ENCODE measurements around the gene PLEKHN1. TPM values are rescaled to one million over a fixed set of nuclear protein-coding genes. Genes with fewer than 3 reads are reported as not detected.

Gene PLEKHN1
- total and polyA plus RNA-seq, 2 donors (not counting 3 experiments of a cell fraction or from before 2014, with no cell fraction given): 0.29 to 0.88 TPM

- no peaks in the 10 kb centered on the region for H3K4me1 ChIP-seq (ENCODE audit: control insufficient read depth, extremely low read depth, insufficient read depth, low read length)
- H3K4me3 ChIP-seq (replicated peaks in 1 of 3; ENCODE audit: insufficient read depth in 1 of 3, low read depth in 1 of 3, low read length in 3 of 3): no peak overlapping the region
- H3K9ac ChIP-seq (replicated peaks; ENCODE audit: extremely low read depth, insufficient read depth, low read length): no peak overlapping the region
- H3K4me2 ChIP-seq (ENCODE audit: insufficient read depth, low read length): no peak overlapping the region
- TF ChIP-seq POLR2A (IDR thresholded peaks at IDR 0.05; ENCODE audit: low read depth, low read length) (no peak), EZH2 (IDR thresholded peaks at IDR 0.05; ENCODE audit: borderline replicate concordance, low read depth, low read length, severe bottlenecking) (no peak), JUN (IDR thresholded peaks at IDR 0.05; ENCODE audit: borderline replicate concordance, insufficient read depth, insufficient read length, low read depth) (no peak), CTCF (IDR thresholded peaks at IDR 0.05; ENCODE audit: extremely low read depth in 1 of 2, insufficient read depth in 1 of 2, low read depth in 1 of 2, low read length in 2 of 2) (no peak), MYC (IDR thresholded peaks at IDR 0.05; ENCODE audit: low read depth, low read length) (no peak), MAX (IDR thresholded peaks at IDR 0.05; ENCODE audit: insufficient read depth, insufficient read length) (no peak), POLR2AphosphoS5 (IDR thresholded peaks at IDR 0.05; ENCODE audit: insufficient read depth, low read depth, low read length) (no peak)
- FAIRE-seq (no peak), DNase-seq (ENCODE audit: low read depth, low spot score) (no peak)
- H4K20me1 ChIP-seq (replicated peaks; ENCODE audit: control insufficient read depth, extremely low read depth, insufficient read depth, low read length): no peaks in the 10 kb centered on the region
- ChIA-PET CTCF (interaction anchor here (1.5 kb wide), 1 partner anchor 9 kb away, joined by 5 read pairs; no protein-coding TSS in a partner anchor), POLR2A (no interaction called here)
- no peak overlapping the region for H2AFZ ChIP-seq (ENCODE audit: low read depth, low read length)
- dilution Hi-C loops (cut with MboI; ENCODE audit: extremely low pct_ligation_motif_present, low sequenced_read_pairs): no loop called here
- no peaks in the 10 kb centered on the region for H3K36me3 ChIP-seq (ENCODE audit: control insufficient read depth in 2 of 2, extremely low read depth in 1 of 2, insufficient read depth in 2 of 2, low read length in 2 of 2)
- H3K27me3 ChIP-seq (ENCODE audit: control insufficient read depth in 2 of 2, insufficient read depth in 2 of 2, low read length in 2 of 2): peaks cover 12 to 14% of the 10 kb centered on the region in 2 experiments
- no peak overlapping the region for H3K27ac ChIP-seq (ENCODE audit: insufficient read depth, low read depth, low read length)
- no TSS peak for BruUV-seq (replicated peaks)
- no peaks in the 10 kb centered on the region for H3K79me2 ChIP-seq (ENCODE audit: control insufficient read depth, insufficient read depth, low read length)
- H3K9me3 ChIP-seq (replicated peaks; ENCODE audit: control insufficient read depth, insufficient read depth, low read length): no peaks in the 10 kb centered on the region
- intact Hi-C loops (cut with micrococcal nuclease): no loop called here
- no peaks in the 10 kb centered on the region for H3K9me1 ChIP-seq (replicated peaks; ENCODE audit: control insufficient read depth, extremely low read depth, insufficient read depth, low read length)
Measured at GRCh38 chr1:932776-933602, 33.3 kb upstream of the PLEKHN1 start.

Data from endothelial cell of umbilical vein (primary cell).